H54 (cell line): ENCODE results near the gene PRR20G.

Experiments
- DNase-seq: peaks from one replicate; pipeline ENCODE4 v3.0.0; 2011; ENCODE audit warnings: low spot score, mixed read lengths; ENCODE audit not compliant: insufficient read length
- FAIRE-seq: peaks from 3 replicates; lab custom pipeline; 2011; peaks lifted over from hg19 to GRCh38; lab: Jason Lieb, UNC
- POLR2A ChIP-seq: IDR thresholded peaks from 2 replicates; pipeline ENCODE4 v1.6.1; 2011; ENCODE audit warnings: low read depth, mild to moderate bottlenecking, low read length

Gene PRR20G

GRCh38 chr3:127288921-127289705 lies 1.3 kb upstream of the PRR20G start:
- no peak for TF ChIP-seq POLR2A
- FAIRE-seq, result no peak
- DNase-seq, result no peak

- no peak for FAIRE-seq
- DNase-seq, result no peak
- no peak for TF ChIP-seq POLR2A
Measured at GRCh38 chr3:127288343-127288742, 497 bp upstream of the PRR20G start.

GRCh38 chr3:127286571-127287140 lies 1.2 kb downstream of the PRR20G start:
- TF ChIP-seq POLR2A, result no peak
- no peak for FAIRE-seq
- peak; percentile 23 for DNase-seq

GRCh38 chr3:127284258-127284657 lies 3.6 kb downstream of the PRR20G start:
- DNase-seq (no peak), FAIRE-seq (no peak)
- TF ChIP-seq POLR2A, result no peak

- no peak for TF ChIP-seq POLR2A
- FAIRE-seq, result no peak
- DNase-seq, result no peak
Measured at GRCh38 chr3:127277561-127277960, 10.3 kb downstream of the PRR20G start.

GRCh38 chr3:127276995-127277394 lies 10.9 kb downstream of the PRR20G start:
- DNase-seq (no peak), FAIRE-seq (no peak)
- no peak for TF ChIP-seq POLR2A

- no peak for FAIRE-seq
- TF ChIP-seq POLR2A, result no peak
- no peak for DNase-seq
Measured at GRCh38 chr3:127276396-127276795, 11.4 kb downstream of the PRR20G start.

- no peak for DNase-seq
- no peak for FAIRE-seq
- no peak for TF ChIP-seq POLR2A
Measured at GRCh38 chr3:127275287-127275781, 12.5 kb downstream of the PRR20G start.

- no peak for FAIRE-seq
- no peak for DNase-seq
- TF ChIP-seq POLR2A, result no peak
Measured at GRCh38 chr3:127274200-127274760, 13.6 kb downstream of the PRR20G start.

GRCh38 chr3:127273206-127273605 lies 14.6 kb downstream of the PRR20G start:
- DNase-seq (no peak), FAIRE-seq (no peak)
- TF ChIP-seq POLR2A, result no peak

GRCh38 chr3:127266186-127266585 lies 21.7 kb downstream of the PRR20G start:
- TF ChIP-seq POLR2A, result no peak
- DNase-seq, result no peak
- FAIRE-seq, result no peak

- TF ChIP-seq POLR2A, result no peak
- DNase-seq (no peak), FAIRE-seq (no peak)
Measured at GRCh38 chr3:127265581-127265981, 22.3 kb downstream of the PRR20G start.

GRCh38 chr3:127264794-127265514 lies 22.9 kb downstream of the PRR20G start:
- FAIRE-seq (no peak), DNase-seq (no peak)

GRCh38 chr3:127264292-127264691 lies 23.6 kb downstream of the PRR20G start:
- no peak for FAIRE-seq
- DNase-seq, result peak; percentile 12

More at GRCh38 chr3:127264794-127265514, 22.9 kb downstream of the PRR20G start:
- TF ChIP-seq POLR2A, result no peak

More at GRCh38 chr3:127264292-127264691, 23.6 kb downstream of the PRR20G start:
- no peak for TF ChIP-seq POLR2A
